T follicular helper cell (primary cell): ENCODE results near the gene TAGAP.

Source experiments
- DNase-seq: peaks from one replicate; pipeline ENCODE4 v3.0.0-alpha.2; 2020; ENCODE audit warnings: low read depth

TAGAP gene

GRCh38 chr6:159071843-159072769, 27.3 kb upstream of the TAGAP start:
- no peak for DNase-seq

GRCh38 chr6:159068904-159069578, 24.2 kb upstream of the TAGAP start:
- no peak for DNase-seq

- no peak for DNase-seq
Observed at GRCh38 chr6:159067334-159067733, 22.5 kb upstream of the TAGAP start.

GRCh38 chr6:159066483-159066882, 21.7 kb upstream of the TAGAP start:
- no peak for DNase-seq

- DNase-seq: no peak
Observed at GRCh38 chr6:159065759-159066329, 21.1 kb upstream of the TAGAP start.

GRCh38 chr6:159065091-159065490, 20.3 kb upstream of the TAGAP start:
- no peak for DNase-seq

GRCh38 chr6:159064477-159064876, 19.7 kb upstream of the TAGAP start:
- DNase-seq: no peak

- DNase-seq: no peak
Observed at GRCh38 chr6:159063549-159063948, 18.8 kb upstream of the TAGAP start.

- DNase-seq: no peak
Observed at GRCh38 chr6:159062976-159063375, 18.2 kb upstream of the TAGAP start.

- peak; percentile 53 for DNase-seq
Observed at GRCh38 chr6:159062564-159062945, 17.8 kb upstream of the TAGAP start.

- no peak for DNase-seq
Observed at GRCh38 chr6:159061805-159062563, 17.2 kb upstream of the TAGAP start.

GRCh38 chr6:159061146-159061545, 16.4 kb upstream of the TAGAP start:
- no peak for DNase-seq

- no peak for DNase-seq
Observed at GRCh38 chr6:159059885-159060506, 15.2 kb upstream of the TAGAP start.

- no peak for DNase-seq
Observed at GRCh38 chr6:159059141-159059540, 14.3 kb upstream of the TAGAP start.

GRCh38 chr6:159056899-159057298, 12.1 kb upstream of the TAGAP start:
- no peak for DNase-seq

- DNase-seq: no peak
Observed at GRCh38 chr6:159056432-159056831, 11.6 kb upstream of the TAGAP start.

GRCh38 chr6:159056003-159056402, 11.2 kb upstream of the TAGAP start:
- no peak for DNase-seq

GRCh38 chr6:159053781-159054398, 9.1 kb upstream of the TAGAP start:
- no peak for DNase-seq

GRCh38 chr6:159052720-159053119, 7.9 kb upstream of the TAGAP start:
- no peak for DNase-seq

- DNase-seq: no peak
Observed at GRCh38 chr6:159047891-159048685, 3.3 kb upstream of the TAGAP start.
